ENCODE measurements around the gene LIG4.

Gene LIG4

DNA sequence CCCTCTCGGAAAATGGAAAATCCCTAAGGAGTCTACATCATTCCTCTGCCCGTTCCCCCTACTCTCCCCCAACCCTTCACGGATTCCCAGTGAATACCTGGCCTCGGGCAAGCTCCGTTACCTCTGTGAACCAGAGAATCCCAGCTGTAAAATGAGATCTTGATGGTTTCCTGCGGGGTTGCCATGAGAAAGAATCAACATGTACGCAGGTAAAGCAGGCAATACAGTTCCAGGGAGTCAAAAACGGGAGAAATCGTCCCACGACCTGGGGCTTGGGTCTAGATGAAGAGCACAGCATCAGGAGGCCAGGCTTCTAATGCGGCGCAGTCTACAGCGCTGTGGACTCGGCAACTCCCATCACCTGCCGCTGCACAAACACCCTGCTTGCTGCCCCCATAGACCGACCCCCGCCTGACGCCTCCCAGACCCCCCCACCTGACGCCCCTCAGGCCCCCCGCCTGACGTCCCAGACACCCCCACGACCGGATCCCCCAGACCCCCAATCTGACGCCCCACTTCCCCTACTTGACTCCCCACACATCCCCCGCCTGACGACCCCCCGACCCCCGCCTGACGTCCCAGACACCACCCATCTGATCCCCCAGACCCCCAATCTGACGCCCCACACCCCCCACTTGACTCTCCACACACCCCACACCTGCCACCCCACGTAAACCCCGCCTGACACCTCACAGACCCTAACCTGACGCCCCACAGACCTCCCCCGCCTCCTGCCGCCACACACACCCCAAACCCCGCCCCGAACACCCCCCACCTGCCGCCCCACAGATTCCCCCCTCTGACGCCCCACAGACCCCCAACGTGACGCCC is 680 bp downstream of the LIG4 start:
- TF ChIP-seq, protein P1, sequence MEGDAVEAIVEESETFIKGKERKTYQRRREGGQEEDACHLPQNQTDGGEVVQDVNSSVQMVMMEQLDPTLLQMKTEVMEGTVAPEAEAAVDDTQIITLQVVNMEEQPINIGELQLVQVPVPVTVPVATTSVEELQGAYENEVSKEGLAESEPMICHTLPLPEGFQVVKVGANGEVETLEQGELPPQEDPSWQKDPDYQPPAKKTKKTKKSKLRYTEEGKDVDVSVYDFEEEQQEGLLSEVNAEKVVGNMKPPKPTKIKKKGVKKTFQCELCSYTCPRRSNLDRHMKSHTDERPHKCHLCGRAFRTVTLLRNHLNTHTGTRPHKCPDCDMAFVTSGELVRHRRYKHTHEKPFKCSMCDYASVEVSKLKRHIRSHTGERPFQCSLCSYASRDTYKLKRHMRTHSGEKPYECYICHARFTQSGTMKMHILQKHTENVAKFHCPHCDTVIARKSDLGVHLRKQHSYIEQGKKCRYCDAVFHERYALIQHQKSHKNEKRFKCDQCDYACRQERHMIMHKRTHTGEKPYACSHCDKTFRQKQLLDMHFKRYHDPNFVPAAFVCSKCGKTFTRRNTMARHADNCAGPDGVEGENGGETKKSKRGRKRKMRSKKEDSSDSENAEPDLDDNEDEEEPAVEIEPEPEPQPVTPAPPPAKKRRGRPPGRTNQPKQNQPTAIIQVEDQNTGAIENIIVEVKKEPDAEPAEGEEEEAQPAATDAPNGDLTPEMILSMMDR (IDR thresholded peaks at IDR 0.05; ENCODE audit: low read depth, low read length, missing control alignments) = no peak
- peak overlapping the region; percentile 71 for H3K4me3 ChIP-seq (ENCODE audit: low read depth, low read length)
- DNase-seq (ENCODE audit: low read depth) = no peak

DNA sequence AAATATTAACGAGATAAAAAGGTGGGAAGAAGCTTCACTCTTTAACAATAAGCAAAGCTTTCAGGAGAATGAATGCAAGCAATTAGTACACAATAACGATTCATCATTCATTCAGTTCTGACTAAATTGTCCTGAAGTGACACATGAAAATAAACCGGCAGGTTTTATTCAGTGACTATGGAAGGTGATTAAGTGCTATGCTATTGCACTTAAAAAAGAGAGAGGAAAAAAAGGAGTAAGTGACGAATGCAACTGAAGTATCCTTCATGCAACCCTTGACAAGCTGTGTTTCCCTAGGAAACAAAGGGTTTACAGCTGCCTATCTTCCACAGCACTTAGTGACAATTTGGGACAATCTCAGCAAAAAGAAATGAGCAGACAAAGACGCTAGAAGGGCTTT is 1.4 kb downstream of the LIG4 start:
- no peak for DNase-seq (ENCODE audit: low read depth)
- TF ChIP-seq, protein P1 (IDR thresholded peaks at IDR 0.05; ENCODE audit: low read depth, low read length, missing control alignments) = no peak
- peak overlapping the region; percentile 46 for H3K4me3 ChIP-seq (ENCODE audit: low read depth, low read length)

DNA sequence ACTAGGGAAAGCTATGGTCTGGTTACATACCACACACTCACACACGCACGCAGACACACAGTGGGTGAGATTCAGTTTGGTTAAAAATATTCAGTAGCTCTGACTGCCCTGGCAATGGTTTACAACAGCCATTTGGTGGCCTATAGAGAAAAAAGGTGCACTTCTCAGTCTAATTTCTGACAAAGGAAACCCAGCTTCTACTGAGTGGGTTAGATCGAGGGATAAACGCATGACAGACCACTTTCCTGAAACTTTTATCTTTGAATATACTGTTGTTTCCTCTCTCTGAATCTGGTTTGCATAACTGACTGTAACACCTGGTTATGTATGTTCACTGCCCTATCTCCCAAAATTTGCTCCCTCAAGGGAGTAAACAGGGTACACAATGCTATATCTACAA is 2.5 kb downstream of the LIG4 start:
- TF ChIP-seq, protein P1 (IDR thresholded peaks at IDR 0.05; ENCODE audit: low read depth, low read length, missing control alignments) = no peak
- DNase-seq (ENCODE audit: low read depth) = no peak
- H3K4me3 ChIP-seq (ENCODE audit: low read depth, low read length) = no peak overlapping the region; the same call in 1 of the 2 replicates

DNA sequence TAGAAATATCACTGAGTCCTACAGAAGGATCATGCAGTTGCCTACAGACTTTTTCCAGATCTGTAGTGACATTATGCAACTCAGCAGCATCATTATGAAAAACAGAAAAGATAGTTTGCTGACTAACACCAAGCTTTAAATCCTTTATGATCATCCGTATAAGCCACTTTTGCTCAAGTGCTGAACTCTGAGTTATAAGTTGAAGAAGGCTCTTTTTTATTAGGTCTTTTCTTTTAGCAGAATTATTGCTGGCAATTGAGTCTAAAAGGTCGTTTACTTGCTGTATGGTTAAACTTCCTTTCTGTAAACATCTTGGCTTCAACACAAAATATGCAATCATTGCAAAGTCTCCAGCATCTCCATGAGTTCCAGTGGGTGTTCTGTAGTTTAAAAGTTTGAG is 4.8 kb downstream of the LIG4 start:
- no peak for DNase-seq (ENCODE audit: low read depth)
- TF ChIP-seq, protein P1 (IDR thresholded peaks at IDR 0.05; ENCODE audit: low read depth, low read length, missing control alignments) = no peak
- no peak overlapping the region for H3K4me3 ChIP-seq (ENCODE audit: low read depth, low read length)

DNA sequence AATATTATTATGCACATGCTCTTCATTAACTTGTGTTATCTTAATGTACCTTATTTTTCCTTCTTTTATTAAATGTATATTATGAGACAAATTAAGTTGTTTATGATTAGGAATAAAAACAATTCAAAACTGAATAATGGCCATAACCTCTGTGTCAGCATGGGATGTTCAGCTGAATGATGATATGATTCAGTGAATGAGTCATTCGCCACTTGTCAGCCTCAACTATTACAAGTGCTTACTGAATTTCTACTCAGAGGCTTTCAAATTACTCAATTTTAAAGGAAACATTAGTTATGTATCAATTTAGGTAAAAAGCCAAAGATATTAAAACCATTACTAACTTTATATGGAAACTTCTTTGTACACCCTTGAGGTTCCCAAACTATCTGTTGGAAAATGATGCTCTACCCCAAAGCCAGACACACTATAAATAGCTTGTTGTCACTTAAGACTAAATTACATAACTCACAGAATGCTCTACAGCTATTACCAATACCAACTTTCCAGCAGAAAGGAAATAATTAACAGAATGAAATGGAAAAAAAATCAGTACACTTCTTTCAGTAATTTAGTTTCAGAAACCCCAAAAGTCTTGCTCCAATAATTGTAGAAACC is 14.4 kb downstream of the LIG4 start:
- TF ChIP-seq, protein P1 (IDR thresholded peaks at IDR 0.05; ENCODE audit: low read depth, low read length, missing control alignments) = no peak
- DNase-seq (ENCODE audit: low read depth) = no peak
- no peak overlapping the region for H3K4me3 ChIP-seq (ENCODE audit: low read depth, low read length)

DNA sequence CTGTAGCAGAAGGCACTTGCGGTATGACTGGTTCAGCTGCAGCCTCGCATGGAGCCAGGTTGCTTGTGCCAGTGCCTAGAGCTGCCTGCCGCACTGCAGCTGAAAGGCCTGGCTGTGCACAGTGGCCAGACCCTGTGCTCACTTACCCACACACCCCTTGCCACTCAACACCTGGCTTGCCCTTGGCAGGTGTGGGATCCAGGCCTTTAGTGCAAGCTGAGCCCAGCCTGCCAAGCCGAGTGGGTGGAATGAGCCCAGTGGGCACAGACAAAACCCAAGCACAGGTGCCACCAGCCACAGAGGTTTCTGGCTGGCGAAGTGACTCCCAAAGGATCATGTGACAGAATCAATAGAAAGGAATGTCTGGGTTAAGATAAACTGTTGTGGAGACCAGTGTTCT is 19.5 kb downstream of the LIG4 start:
- no peak for DNase-seq (ENCODE audit: low read depth)
- TF ChIP-seq, protein P1 (IDR thresholded peaks at IDR 0.05; ENCODE audit: low read depth, low read length, missing control alignments) = no peak
- H3K4me3 ChIP-seq (ENCODE audit: low read depth, low read length) = no peak overlapping the region

Data from GM12864 (cell line).